HepG2 (cell line): ENCODE results near the gene FAM162A.

Experiments used
- CEBPB ChIP-seq: IDR thresholded peaks from 2 replicates; pipeline ENCODE4 v1.6.1; 2011; ENCODE audit warnings: low read depth, low read length, improper control_type of control experiment, borderline replicate concordance
- CHD2 ChIP-seq: IDR thresholded peaks from 2 replicates; pipeline ENCODE4 v1.6.1; 2011; ENCODE audit warnings: low read depth, low read length, improper control_type of control experiment
- FOSL2 ChIP-seq: sonication (generic); formaldehyde crosslinking; IDR thresholded peaks from 2 replicates; pipeline ENCODE4 v1.4.0; 2020; ENCODE audit warnings: missing genetic modification reagents
- GLI4 ChIP-seq: sonication (generic); formaldehyde crosslinking; IDR thresholded peaks from 2 replicates; pipeline ENCODE4 v1.5.1; 2020; ENCODE audit warnings: missing genetic modification reagents, mild to moderate bottlenecking, moderate library complexity, borderline replicate concordance
- HMG20A ChIP-seq: IDR thresholded peaks from 2 replicates; pipeline ENCODE4 v1.6.1; 2016; ENCODE audit warnings: borderline replicate concordance
- HNF4A ChIP-seq: sonication (generic); formaldehyde crosslinking; IDR thresholded peaks from 2 replicates; pipeline ENCODE4 v1.4.0; 2020; ENCODE audit warnings: missing genetic modification reagents
- NFYB ChIP-seq: sonication (generic); formaldehyde crosslinking; IDR thresholded peaks from 2 replicates; pipeline ENCODE4 v1.4.0; 2020; ENCODE audit warnings: missing genetic modification reagents
- PATZ1 ChIP-seq: sonication (generic); formaldehyde crosslinking; IDR thresholded peaks from 2 replicates; pipeline ENCODE4 v1.4.0; 2020; ENCODE audit warnings: missing genetic modification reagents
- POLR2A ChIP-seq, 2 experiments: IDR thresholded peaks; 2 replicates each; pipeline ENCODE4 v1.6.1; 2011; ENCODE audit warnings: low read depth in 2 of 2, low read length in 2 of 2, mild to moderate bottlenecking in 1 of 2, moderate library complexity in 1 of 2; ENCODE audit not compliant: insufficient read depth in 1 of 2
- SIN3A ChIP-seq: IDR thresholded peaks from 2 replicates; pipeline ENCODE4 v1.6.1; 2011; ENCODE audit warnings: low read depth, mild to moderate bottlenecking, control low read depth, low read length, borderline replicate concordance
- SRSF9 ChIP-seq: fragments of 200-400 bp; formaldehyde crosslinking; IDR thresholded peaks from 2 replicates; pipeline ENCODE4 v1.6.1; 2018; ENCODE audit warnings: borderline replicate concordance, mild to moderate bottlenecking, low read depth, low read length; ENCODE audit not compliant: insufficient read depth, poor library complexity, severe bottlenecking
- ZBTB21 ChIP-seq: sonication (generic); formaldehyde crosslinking; IDR thresholded peaks from 2 replicates; pipeline ENCODE4 v1.4.0; 2020; ENCODE audit warnings: missing genetic modification reagents
- ZNF274 ChIP-seq: sonication (generic); formaldehyde crosslinking; IDR thresholded peaks from 2 replicates; pipeline ENCODE4 v1.5.1; 2020; ENCODE audit warnings: mild to moderate bottlenecking, missing genetic modification reagents
- TF ChIP-seq, protein P1 (sequence below): sonication (generic); formaldehyde crosslinking; IDR thresholded peaks from 2 replicates; pipeline ENCODE4 v1.5.0; 2020; ENCODE audit warnings: mild to moderate bottlenecking, missing genetic modification reagents, moderate library complexity

GRCh38 chr3:122377975-122378374 lies 6.0 kb upstream of the FAM162A start:
- TF ChIP-seq, protein P1, sequence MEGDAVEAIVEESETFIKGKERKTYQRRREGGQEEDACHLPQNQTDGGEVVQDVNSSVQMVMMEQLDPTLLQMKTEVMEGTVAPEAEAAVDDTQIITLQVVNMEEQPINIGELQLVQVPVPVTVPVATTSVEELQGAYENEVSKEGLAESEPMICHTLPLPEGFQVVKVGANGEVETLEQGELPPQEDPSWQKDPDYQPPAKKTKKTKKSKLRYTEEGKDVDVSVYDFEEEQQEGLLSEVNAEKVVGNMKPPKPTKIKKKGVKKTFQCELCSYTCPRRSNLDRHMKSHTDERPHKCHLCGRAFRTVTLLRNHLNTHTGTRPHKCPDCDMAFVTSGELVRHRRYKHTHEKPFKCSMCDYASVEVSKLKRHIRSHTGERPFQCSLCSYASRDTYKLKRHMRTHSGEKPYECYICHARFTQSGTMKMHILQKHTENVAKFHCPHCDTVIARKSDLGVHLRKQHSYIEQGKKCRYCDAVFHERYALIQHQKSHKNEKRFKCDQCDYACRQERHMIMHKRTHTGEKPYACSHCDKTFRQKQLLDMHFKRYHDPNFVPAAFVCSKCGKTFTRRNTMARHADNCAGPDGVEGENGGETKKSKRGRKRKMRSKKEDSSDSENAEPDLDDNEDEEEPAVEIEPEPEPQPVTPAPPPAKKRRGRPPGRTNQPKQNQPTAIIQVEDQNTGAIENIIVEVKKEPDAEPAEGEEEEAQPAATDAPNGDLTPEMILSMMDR (CRISPR knock-in tag) = no peak
- no peak for TF ChIP-seq HMG20A (CRISPR knock-in tag)
- TF ChIP-seq POLR2A (IDR thresholded peaks at IDR 0.05; ENCODE audit: insufficient read depth in 1 of 2, low read depth in 2 of 2, low read length in 2 of 2) = no peak
- no peak for TF ChIP-seq SRSF9
- no peak for TF ChIP-seq PATZ1 (CRISPR knock-in tag)
- no peak for TF ChIP-seq FOSL2 (CRISPR knock-in tag)
- TF ChIP-seq CEBPB = no peak
- no peak for TF ChIP-seq ZNF274
- TF ChIP-seq NFYB (CRISPR knock-in tag) = no peak
- no peak for TF ChIP-seq ZBTB21 (CRISPR knock-in tag)
- no peak for TF ChIP-seq GLI4 (CRISPR knock-in tag)
- no peak for TF ChIP-seq HNF4A
- TF ChIP-seq CHD2 = no peak
- TF ChIP-seq SIN3A = no peak
